Pancreas (tissue), 10 donors: Measurements from ENCODE around the gene JAKMIP3. TPM values are rescaled to one million over a fixed set of nuclear protein-coding genes. Genes with fewer than 3 reads are reported as not detected.

Experiments
- ATAC-seq, 4 donors: fragments of 200-7000 bp; cut with Tn5 transposase; one replicate each; pipeline versions ENCODE4 v1.8.0 to v1.9.1; 2020; ENCODE audit warnings: mild to moderate bottlenecking in 4 of 4, moderate library complexity in 4 of 4
- DNase-seq, 6 donors: peaks; one replicate each; pipeline ENCODE4 v3.0.0-alpha.2; 2020
- FAIRE-seq: peaks from 2 replicates; lab custom pipeline; 2012; peaks lifted over from hg19 to GRCh38; lab: Jason Lieb, UNC
- H3K27ac ChIP-seq, 4 donors: fragments of 200-600 bp; sonication (generic); 1 replicate in 3 of 4; 2 replicates in 1 of 4; pipeline versions ENCODE4 v1.5.0 to v1.8.0; 2020
- H3K27me3 ChIP-seq, 4 donors: fragments of 200-600 bp; one replicate each; pipeline ENCODE4 v1.8.0; 2021
- H3K36me3 ChIP-seq, 3 donors: fragments of 200-600 bp; sonication (generic) in 1 of 3; one replicate each; pipeline versions ENCODE4 v1.5.0 to v1.8.0; 2020 to 2021
- H3K4me1 ChIP-seq, 3 donors: fragments of 200-600 bp; one replicate each; pipeline ENCODE4 v1.8.0; 2021
- H3K4me3 ChIP-seq, 4 donors: fragments of 200-600 bp; sonication (generic) in 2 of 4; one replicate each; pipeline versions ENCODE4 v1.5.0 to v1.8.0; 2020 to 2021
- H3K9me3 ChIP-seq, 4 donors: fragments of 200-600 bp; one replicate each; pipeline ENCODE4 v1.8.0; 2021
- WGBS, 2 donors: extraction: QIAGEN DNeasy Blood & Tissue Kit; methylation state at CpG; one replicate each; pipeline ENCODE4 v1.1.7; 2013; 5-methylcytosine and 5-hydroxymethylcytosine counted together
- intact Hi-C, 3 donors: fragments of 100-400 bp; cut with DNase I; formaldehyde crosslinking; loops; one replicate each; pipeline versions ENCODE4 v1.11.1 to v1.14.2; 2022
- polyA plus RNA-seq, 2 donors: library from polyadenylated mRNA; stranded (reverse); fragments of 200-250 nt; gene quantifications; one replicate each; pipeline ENCODE4 v1.2.3, GENCODE V29; 2013
- total RNA-seq, 6 donors: library from RNA; stranded (reverse); fragmentation: NEBNext Ultra II Directional in 4 of 6; extraction: Animal tissue kit (Norgen Biotek cat#: 25700) in 4 of 6; gene quantifications; one replicate each; pipeline versions ENCODE4 v1.2.1 to v1.2.4, GENCODE V29; 2021 to 2023
- TF ChIP-seq, protein P1 (sequence below), 4 donors: fragments of 200-600 bp; sonication (generic) in 3 of 4; IDR thresholded peaks; one replicate each; pipeline versions ENCODE4 v1.5.0 to v1.8.0; 2021; ENCODE audit warnings: antibody characterized with exemption in 4 of 4
- donor health status: healthy with polysubstance abuse.
- donor health status: DM: no; HTN: no; CAD: no; lungs with moderate emphysema.
- donor health status: DM: no; HTN: no; CAD: no.
- donor health status: control.
- donor health status: control.
- donor health status: Bipolar disorder and iron deficiency.
- donor health status: DM: yes; HTN: yes; CAD: no.
- donor health status: DM: no; HTN: no; CAD: no.
- donor health status: DM: no; HTN: no; CAD: no.
- donor health status: DM: yes; HTN: yes; CAD: no.

The JAKMIP3 gene
- total and polyA plus RNA-seq, 8 donors = 0.19 to 1.4 (median 0.33) TPM

GRCh38 chr10:132069122-132069848, 3.5 kb downstream of the JAKMIP3 start:
- no peaks in the 10 kb centered on the region for H3K36me3 ChIP-seq
- no peak overlapping the region for H3K27ac ChIP-seq
- ATAC-seq = no peak
- no peaks in the 10 kb centered on the region for H3K27me3 ChIP-seq
- TF ChIP-seq, protein P1, sequence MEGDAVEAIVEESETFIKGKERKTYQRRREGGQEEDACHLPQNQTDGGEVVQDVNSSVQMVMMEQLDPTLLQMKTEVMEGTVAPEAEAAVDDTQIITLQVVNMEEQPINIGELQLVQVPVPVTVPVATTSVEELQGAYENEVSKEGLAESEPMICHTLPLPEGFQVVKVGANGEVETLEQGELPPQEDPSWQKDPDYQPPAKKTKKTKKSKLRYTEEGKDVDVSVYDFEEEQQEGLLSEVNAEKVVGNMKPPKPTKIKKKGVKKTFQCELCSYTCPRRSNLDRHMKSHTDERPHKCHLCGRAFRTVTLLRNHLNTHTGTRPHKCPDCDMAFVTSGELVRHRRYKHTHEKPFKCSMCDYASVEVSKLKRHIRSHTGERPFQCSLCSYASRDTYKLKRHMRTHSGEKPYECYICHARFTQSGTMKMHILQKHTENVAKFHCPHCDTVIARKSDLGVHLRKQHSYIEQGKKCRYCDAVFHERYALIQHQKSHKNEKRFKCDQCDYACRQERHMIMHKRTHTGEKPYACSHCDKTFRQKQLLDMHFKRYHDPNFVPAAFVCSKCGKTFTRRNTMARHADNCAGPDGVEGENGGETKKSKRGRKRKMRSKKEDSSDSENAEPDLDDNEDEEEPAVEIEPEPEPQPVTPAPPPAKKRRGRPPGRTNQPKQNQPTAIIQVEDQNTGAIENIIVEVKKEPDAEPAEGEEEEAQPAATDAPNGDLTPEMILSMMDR (IDR thresholded peaks at IDR 0.05) = no peak
- WGBS, 2 donors = 76 to 77% methylated on average over 8 of the region's 8 CpGs
- intact Hi-C loops = no loop called here
- FAIRE-seq = no peak
- H3K9me3 ChIP-seq = no peaks in the 10 kb centered on the region
- H3K4me1 ChIP-seq = no peaks in the 10 kb centered on the region
- DNase-seq = no peak
- no peak overlapping the region for H3K4me3 ChIP-seq

- no peaks in the 10 kb centered on the region for H3K9me3 ChIP-seq
- H3K4me3 ChIP-seq = no peak overlapping the region
- ATAC-seq (no peak), FAIRE-seq (no peak), DNase-seq (no peak)
- H3K36me3 ChIP-seq = no peaks in the 10 kb centered on the region
- intact Hi-C loops = no loop called here
- WGBS, 2 donors = 82 to 85% methylated on average over 7 of the region's 7 CpGs
- no peaks in the 10 kb centered on the region for H3K27me3 ChIP-seq
- no peaks in the 10 kb centered on the region for H3K4me1 ChIP-seq
- no peak overlapping the region for H3K27ac ChIP-seq
- TF ChIP-seq, protein P1 (IDR thresholded peaks at IDR 0.05) = no peak
These were observed 4.1 kb downstream of the JAKMIP3 start for GRCh38 chr10:132069849-132070182.

DNA sequence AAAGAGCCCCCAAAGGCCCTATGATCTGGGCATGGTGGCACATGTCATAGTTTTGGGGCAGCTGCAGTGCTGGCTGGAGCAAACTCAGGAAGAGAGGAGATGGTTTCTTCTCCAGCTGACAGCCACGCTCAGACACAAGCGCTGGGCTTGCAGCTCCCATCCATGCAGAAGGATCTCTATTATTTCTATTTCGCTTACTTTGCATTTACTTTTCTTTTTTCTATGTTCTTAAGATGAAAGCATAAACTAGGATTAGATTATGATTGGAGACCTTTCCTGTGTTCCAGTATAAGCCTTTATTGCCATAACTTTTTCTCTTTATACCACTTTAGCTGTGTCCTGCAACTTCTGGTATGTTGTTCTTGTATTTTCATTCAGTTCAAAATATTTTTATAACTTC, 5.0 kb downstream of the JAKMIP3 start:
- Histone ChIP-seq H3K27me3 (no peaks in the 10 kb centered on the region), H3K4me1 (no peaks in the 10 kb centered on the region), H3K9me3 (no peaks in the 10 kb centered on the region), H3K4me3 (no peak overlapping the region), H3K27ac (no peak overlapping the region), H3K36me3 (no peaks in the 10 kb centered on the region)
- ATAC-seq (no peak), FAIRE-seq (no peak), DNase-seq (no peak)
- TF ChIP-seq, protein P1 (IDR thresholded peaks at IDR 0.05) = no peak
- WGBS, 2 donors = 71 to 92% methylated on average over 3 of the region's 3 CpGs
- intact Hi-C loops = no loop called here

DNA sequence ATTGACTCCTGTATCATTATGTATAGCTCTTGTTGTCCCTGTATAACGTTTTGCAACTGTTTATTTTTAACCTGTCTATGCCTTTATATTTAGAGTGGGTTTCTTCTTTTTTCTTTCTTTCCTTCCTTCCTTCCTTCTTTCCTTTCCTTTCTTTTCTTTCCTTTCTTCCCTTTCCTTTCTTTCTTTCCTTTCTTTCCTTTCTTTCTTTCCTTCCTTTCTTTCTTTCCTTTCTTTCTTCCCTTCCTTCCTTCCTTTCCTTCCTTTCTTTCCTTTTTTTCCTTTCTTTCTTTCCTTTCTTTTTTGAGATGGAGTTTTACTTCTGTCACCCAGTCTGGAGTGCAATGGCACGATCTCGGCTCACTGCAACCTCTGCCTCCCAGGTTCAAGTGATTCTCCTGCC, 5.9 kb downstream of the JAKMIP3 start:
- DNase-seq (no peak), FAIRE-seq (no peak), ATAC-seq (no peak)
- WGBS, 2 donors = 67 to 71% methylated on average over 3 of the region's 3 CpGs
- H3K9me3 ChIP-seq = no peaks in the 10 kb centered on the region
- no peaks in the 10 kb centered on the region for H3K36me3 ChIP-seq
- no peak overlapping the region for H3K4me3 ChIP-seq
- no peaks in the 10 kb centered on the region for H3K4me1 ChIP-seq
- TF ChIP-seq, protein P1 (IDR thresholded peaks at IDR 0.05) = no peak
- intact Hi-C loops = no loop called here
- no peak overlapping the region for H3K27ac ChIP-seq
- H3K27me3 ChIP-seq = no peaks in the 10 kb centered on the region

GRCh38 chr10:132075909-132076577, 10.3 kb downstream of the JAKMIP3 start:
- FAIRE-seq (no peak), ATAC-seq (no peak), DNase-seq (no peak)
- Histone ChIP-seq H3K4me1 (no peaks in the 10 kb centered on the region), H3K27ac (no peak overlapping the region), H3K36me3 (no peaks in the 10 kb centered on the region), H3K4me3 (no peak overlapping the region), H3K9me3 (no peaks in the 10 kb centered on the region), H3K27me3 (no peaks in the 10 kb centered on the region)
- WGBS, 2 donors = 73 to 77% methylated on average over 17 of the region's 17 CpGs
- TF ChIP-seq, protein P1 (IDR thresholded peaks at IDR 0.05) = no peak
- intact Hi-C loops = no loop called here
